Transverse colon (tissue), 3 donors: ENCODE data around the gene CARHSP1.
"Not testable (repeated sequence)": the region's sequence is repeated elsewhere in the genome, so short reads cannot be mapped to it uniquely, and the experiment has no call there.

ENCODE experiments used
- EP300 ChIP-seq: sonication (generic); formaldehyde crosslinking; IDR thresholded peaks from one replicate; pipeline ENCODE4 v1.6.1; 2017; ENCODE audit warnings: antibody characterized with exemption, low read depth
- POLR2A ChIP-seq: fragments of 450-650 bp; IDR thresholded peaks from one replicate; pipeline ENCODE4 v1.6.1; 2016; ENCODE audit warnings: antibody characterized with exemption, mild to moderate bottlenecking, moderate library complexity
- TF ChIP-seq, protein P1 (sequence below), 5 experiments: fragments of 200-600 bp in 3 of 5; fragments of 450-650 bp in 2 of 5; sonication (generic) in 3 of 5; IDR thresholded peaks; 1 replicate in 2 of 5; 2 replicates in 3 of 5; pipeline ENCODE4 v1.5.1; 2016 to 2017; ENCODE audit warnings: antibody characterized with exemption in 5 of 5, inconsistent platforms in 3 of 5, mild to moderate bottlenecking in 2 of 5, moderate library complexity in 1 of 5

DNA sequence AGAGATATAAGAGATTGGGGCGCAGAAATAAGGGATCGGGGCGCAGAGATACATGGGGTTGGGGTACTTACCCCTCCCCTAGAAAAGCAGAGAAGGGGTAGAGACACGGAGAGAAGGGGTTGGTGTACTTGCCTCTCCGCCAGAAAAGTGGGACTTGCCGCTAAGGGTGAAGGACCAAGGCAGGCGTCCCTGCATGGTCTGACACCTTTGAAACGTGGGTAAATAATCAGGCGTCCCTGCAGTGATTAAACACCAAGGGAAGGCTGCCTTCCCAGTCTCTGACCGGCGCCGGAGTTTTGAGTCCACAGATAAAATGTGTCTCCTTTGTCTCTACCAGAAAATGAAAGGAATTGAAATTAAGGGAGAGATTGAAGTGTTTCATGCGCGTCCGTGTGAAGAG lies 31.2 kb downstream of the CARHSP1 start:
- TF ChIP-seq, protein P1, sequence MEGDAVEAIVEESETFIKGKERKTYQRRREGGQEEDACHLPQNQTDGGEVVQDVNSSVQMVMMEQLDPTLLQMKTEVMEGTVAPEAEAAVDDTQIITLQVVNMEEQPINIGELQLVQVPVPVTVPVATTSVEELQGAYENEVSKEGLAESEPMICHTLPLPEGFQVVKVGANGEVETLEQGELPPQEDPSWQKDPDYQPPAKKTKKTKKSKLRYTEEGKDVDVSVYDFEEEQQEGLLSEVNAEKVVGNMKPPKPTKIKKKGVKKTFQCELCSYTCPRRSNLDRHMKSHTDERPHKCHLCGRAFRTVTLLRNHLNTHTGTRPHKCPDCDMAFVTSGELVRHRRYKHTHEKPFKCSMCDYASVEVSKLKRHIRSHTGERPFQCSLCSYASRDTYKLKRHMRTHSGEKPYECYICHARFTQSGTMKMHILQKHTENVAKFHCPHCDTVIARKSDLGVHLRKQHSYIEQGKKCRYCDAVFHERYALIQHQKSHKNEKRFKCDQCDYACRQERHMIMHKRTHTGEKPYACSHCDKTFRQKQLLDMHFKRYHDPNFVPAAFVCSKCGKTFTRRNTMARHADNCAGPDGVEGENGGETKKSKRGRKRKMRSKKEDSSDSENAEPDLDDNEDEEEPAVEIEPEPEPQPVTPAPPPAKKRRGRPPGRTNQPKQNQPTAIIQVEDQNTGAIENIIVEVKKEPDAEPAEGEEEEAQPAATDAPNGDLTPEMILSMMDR (IDR thresholded peaks at IDR 0.05) = not testable (repeated sequence)
- not testable (repeated sequence) for TF ChIP-seq EP300, POLR2A
